BJ (cell line): ENCODE measurements around the gene ITGAD. TPM values are rescaled to one million over a fixed set of nuclear protein-coding genes. Genes with fewer than 3 reads are reported as not detected.

Experiments
- CTCF ChIA-PET: fragments of 350-600 bp; formaldehyde crosslinking; extraction: SDS; loops from one replicate; lab custom pipeline; 2021; ENCODE audit warnings: antibody characterized with exemption, inconsistent platforms; lab: Yijun Ruan, JAX
- POLR2A ChIA-PET: fragments of 300-600 bp; sonication (Branson Sonifier 250); formaldehyde crosslinking; extraction: SDS; loops from one replicate; lab custom pipeline; 2021; ENCODE audit warnings: antibody characterized with exemption; lab: Charles Lee
- DNase-seq: peaks from one replicate; pipeline ENCODE4 v3.0.0-alpha.2; 2011; ENCODE audit warnings: low read depth
- H3K27me3 ChIP-seq: 2 replicates; pipeline ENCODE4 v1.6.0; 2011; ENCODE audit warnings: low read length; ENCODE audit not compliant: control insufficient read depth, insufficient read depth
- H3K36me3 ChIP-seq: 2 replicates; pipeline ENCODE4 v1.5.1; 2011; ENCODE audit warnings: low read length; ENCODE audit not compliant: control insufficient read depth, insufficient read depth
- H3K4me3 ChIP-seq: 2 replicates; pipeline ENCODE4 v1.5.1; 2011; ENCODE audit warnings: low read depth, mild to moderate bottlenecking, control low read depth, low read length
- CTCF ChIP-seq: IDR thresholded peaks from 2 replicates; pipeline ENCODE4 v1.5.1; 2011; ENCODE audit warnings: low read depth, mild to moderate bottlenecking, control low read depth, inconsistent platforms, low read length, moderate library complexity; ENCODE audit not compliant: insufficient read depth
- polyA plus RNA-seq: library from polyadenylated mRNA; depleted of rRNA; stranded (reverse); fragments of >200 nt; gene quantifications from 2 replicates; pipeline ENCODE4 v1.2.3, GENCODE V29; 2011

The ITGAD gene
- polyA plus RNA-seq, 1 experiment, result not detected

- ChIA-PET POLR2A (no interaction called here), CTCF (no interaction called here)
- no peak for DNase-seq
- Histone ChIP-seq H3K27me3 (no peaks in the 10 kb centered on the region), H3K36me3 (no peaks in the 10 kb centered on the region), H3K4me3 (no peak overlapping the region)
- no peak for TF ChIP-seq CTCF
Measured at GRCh38 chr16:31351246-31351941, 41.7 kb upstream of the ITGAD start.

- H3K27me3 ChIP-seq, result no peaks in the 10 kb centered on the region
- TF ChIP-seq CTCF, result no peak
- no peak overlapping the region for H3K4me3 ChIP-seq
- POLR2A ChIA-PET, result no interaction called here
- no peaks in the 10 kb centered on the region for H3K36me3 ChIP-seq
- DNase-seq, result no peak
- CTCF ChIA-PET, result no interaction called here
Measured at GRCh38 chr16:31351942-31352325, 41.2 kb upstream of the ITGAD start.

GRCh38 chr16:31352376-31353115, 40.6 kb upstream of the ITGAD start:
- TF ChIP-seq CTCF, result no peak
- ChIA-PET POLR2A (no interaction called here), CTCF (no interaction called here)
- H3K36me3 ChIP-seq, result no peaks in the 10 kb centered on the region
- H3K27me3 ChIP-seq, result no peaks in the 10 kb centered on the region
- no peak for DNase-seq
- no peak overlapping the region for H3K4me3 ChIP-seq

- Histone ChIP-seq H3K36me3 (no peaks in the 10 kb centered on the region), H3K27me3 (no peaks in the 10 kb centered on the region), H3K4me3 (no peak within 1 kb of the TSS)
- TF ChIP-seq CTCF, result no peak
- no peak for DNase-seq
- ChIA-PET CTCF (no interaction called here), POLR2A (no interaction called here)
Measured at GRCh38 chr16:31354394-31355291, 38.5 kb upstream of the ITGAD start, which contains the start of gene ITGAX. Gene ITGAX, plus strand, starts transcription at chr16:31355176. Its CDS starts 79 bp downstream, at chr16:31355255.
